Skeletal muscle satellite cell (primary cell): ENCODE measurements around the gene ELFN2. TPM values are rescaled to one million over a fixed set of nuclear protein-coding genes. Genes with fewer than 3 reads are reported as not detected.
A peak's percentile ranks its signal among the peaks of the same experiment; 100 is the strongest.
"Not testable (repeated sequence)": the region's sequence is repeated elsewhere in the genome, so short reads cannot be mapped to it uniquely, and the experiment has no call there.

Experiments used
- H3K27me3 ChIP-seq: 2 replicates; pipeline ENCODE4 v1.7.0; 2013; ENCODE audit warnings: low read length; ENCODE audit not compliant: control insufficient read depth, insufficient read depth
- H3K36me3 ChIP-seq: 2 replicates; pipeline ENCODE4 v1.7.0; 2013; ENCODE audit warnings: mild to moderate bottlenecking, control low read depth, low read length; ENCODE audit not compliant: insufficient read depth
- H3K4me1 ChIP-seq: 2 replicates; pipeline ENCODE4 v1.7.0; 2013; ENCODE audit warnings: low read length; ENCODE audit not compliant: control insufficient read depth, insufficient read depth
- H3K4me2 ChIP-seq: 2 replicates; pipeline ENCODE4 v1.7.0; 2013; ENCODE audit warnings: mild to moderate bottlenecking, low read length
- H3K4me3 ChIP-seq: 2 replicates; pipeline ENCODE4 v1.7.0; 2013; ENCODE audit warnings: low read length
- H3K9ac ChIP-seq: 2 replicates; pipeline ENCODE4 v1.7.0; 2013; ENCODE audit warnings: mild to moderate bottlenecking, low read depth, low read length, moderate library complexity
- H3K9me3 ChIP-seq: replicated peaks from 2 replicates; pipeline ENCODE4 v1.7.0; 2013; ENCODE audit warnings: mild to moderate bottlenecking, control low read depth, low read length
- total RNA-seq: library from RNA; depleted of rRNA; stranded (reverse); fragments of >200 nt; gene quantifications from 2 replicates; pipeline ENCODE4 v1.2.3, GENCODE V29; 2012; rRNA removed

Gene ELFN2
- total RNA-seq, result 0.22 and 2.0 TPM in 2 replicates

GRCh38 chr22:37427135-37427710 lies at the start of gene ELFN2:
Gene ELFN2 (minus strand): TSS chr22:37427479. CDS start chr22:37375534, 51,945 bp downstream.
- Histone ChIP-seq H3K4me3 (peak within 1 kb of the TSS; percentile 75), H3K4me2 (peak within 1 kb of the TSS; percentile 84), H3K27me3 (peaks cover 26% of the 10 kb centered on the region), H3K4me1 (peaks cover 35% of the 10 kb centered on the region), H3K36me3 (no peaks in the 10 kb centered on the region), H3K9ac (peak within 1 kb of the TSS; percentile 69), H3K9me3 (no peaks in the 10 kb centered on the region)

GRCh38 chr22:37476389-37477329 lies 49.4 kb upstream of the ELFN2 start:
- H3K36me3 ChIP-seq, result no peaks in the 10 kb centered on the region

GRCh38 chr22:37474447-37475090 lies 47.3 kb upstream of the ELFN2 start:
- Histone ChIP-seq H3K9ac (no peak overlapping the region), H3K4me1 (no peaks in the 10 kb centered on the region), H3K4me2 (no peak overlapping the region), H3K4me3 (no peak overlapping the region), H3K36me3 (no peaks in the 10 kb centered on the region), H3K9me3 (no peaks in the 10 kb centered on the region), H3K27me3 (peaks cover 45% of the 10 kb centered on the region)

More at GRCh38 chr22:37476389-37477329, 49.4 kb upstream of the ELFN2 start:
- Histone ChIP-seq H3K4me2 (no peak overlapping the region), H3K27me3 (peaks cover 29% of the 10 kb centered on the region), H3K9ac (no peak overlapping the region), H3K4me3 (no peak overlapping the region), H3K4me1 (no peaks in the 10 kb centered on the region), H3K9me3 (no peaks in the 10 kb centered on the region)

- H3K27me3 ChIP-seq, result peaks cover 55% of the 10 kb centered on the region
These were observed 46.2 kb upstream of the ELFN2 start for GRCh38 chr22:37473437-37473946.

GRCh38 chr22:37472418-37473006 lies 45.2 kb upstream of the ELFN2 start:
- Histone ChIP-seq H3K27me3 (peaks cover 62% of the 10 kb centered on the region), H3K4me3 (no peak overlapping the region), H3K4me2 (no peak overlapping the region), H3K9ac (no peak overlapping the region), H3K36me3 (no peaks in the 10 kb centered on the region), H3K4me1 (no peaks in the 10 kb centered on the region), H3K9me3 (no peaks in the 10 kb centered on the region)

More at GRCh38 chr22:37473437-37473946, 46.2 kb upstream of the ELFN2 start:
- Histone ChIP-seq H3K4me1 (no peaks in the 10 kb centered on the region), H3K4me3 (no peak overlapping the region), H3K36me3 (no peaks in the 10 kb centered on the region), H3K9me3 (no peaks in the 10 kb centered on the region), H3K9ac (no peak overlapping the region), H3K4me2 (no peak overlapping the region)

- Histone ChIP-seq H3K4me1 (no peaks in the 10 kb centered on the region), H3K4me3 (no peak overlapping the region), H3K36me3 (no peaks in the 10 kb centered on the region), H3K27me3 (peaks cover 68% of the 10 kb centered on the region), H3K9ac (no peak overlapping the region), H3K4me2 (no peak overlapping the region), H3K9me3 (no peaks in the 10 kb centered on the region)
These were observed 44.6 kb upstream of the ELFN2 start for GRCh38 chr22:37471727-37472417.

GRCh38 chr22:37470087-37470445 lies 42.8 kb upstream of the ELFN2 start:
- Histone ChIP-seq H3K4me1 (no peaks in the 10 kb centered on the region), H3K36me3 (no peaks in the 10 kb centered on the region), H3K9ac (no peak overlapping the region), H3K4me2 (no peak overlapping the region), H3K27me3 (peaks cover 83% of the 10 kb centered on the region), H3K4me3 (no peak overlapping the region), H3K9me3 (no peaks in the 10 kb centered on the region)

- no peaks in the 10 kb centered on the region for H3K4me1 ChIP-seq
These were observed 42.3 kb upstream of the ELFN2 start for GRCh38 chr22:37469416-37470086.

GRCh38 chr22:37468201-37468695 lies 41.0 kb upstream of the ELFN2 start:
- not testable (repeated sequence) for H3K4me1 ChIP-seq, H3K36me3 ChIP-seq, H3K9ac ChIP-seq, H3K4me3 ChIP-seq, H3K4me2 ChIP-seq, H3K9me3 ChIP-seq
- H3K27me3 ChIP-seq, result peaks cover 69% of the 10 kb centered on the region

More at GRCh38 chr22:37469416-37470086, 42.3 kb upstream of the ELFN2 start:
- Histone ChIP-seq H3K4me2 (no peak overlapping the region), H3K9me3 (no peaks in the 10 kb centered on the region), H3K9ac (no peak overlapping the region), H3K36me3 (no peaks in the 10 kb centered on the region), H3K4me3 (no peak overlapping the region), H3K27me3 (peaks cover 81% of the 10 kb centered on the region)

GRCh38 chr22:37467391-37467955 lies 40.2 kb upstream of the ELFN2 start:
- H3K4me2 ChIP-seq, result no peak overlapping the region
- no peak overlapping the region for H3K9ac ChIP-seq
- no peaks in the 10 kb centered on the region for H3K9me3 ChIP-seq
- peaks cover 66% of the 10 kb centered on the region for H3K27me3 ChIP-seq
- no peaks in the 10 kb centered on the region for H3K4me1 ChIP-seq
- no peak overlapping the region for H3K4me3 ChIP-seq
- H3K36me3 ChIP-seq, result no peaks in the 10 kb centered on the region
